ENCODE measurements around the gene NME2. TPM values are rescaled to one million over a fixed set of nuclear protein-coding genes. Genes with fewer than 3 reads are reported as not detected.
"Not testable (repeated sequence)": the region's sequence is repeated elsewhere in the genome, so short reads cannot be mapped to it uniquely, and the experiment has no call there.

Gene NME2
- total RNA-seq, 1 donor from 2014 or later, result 883 TPM

- DNase-seq, result peak; percentile 100
These were observed 12.8 kb upstream of the NME2 start, which contains the start of gene NME1 for GRCh38 chr17:51153210-51154072. Gene NME1 (plus strand): TSS chr17:51153559. CDS start chr17:51155655, 2,096 bp downstream.

DNA sequence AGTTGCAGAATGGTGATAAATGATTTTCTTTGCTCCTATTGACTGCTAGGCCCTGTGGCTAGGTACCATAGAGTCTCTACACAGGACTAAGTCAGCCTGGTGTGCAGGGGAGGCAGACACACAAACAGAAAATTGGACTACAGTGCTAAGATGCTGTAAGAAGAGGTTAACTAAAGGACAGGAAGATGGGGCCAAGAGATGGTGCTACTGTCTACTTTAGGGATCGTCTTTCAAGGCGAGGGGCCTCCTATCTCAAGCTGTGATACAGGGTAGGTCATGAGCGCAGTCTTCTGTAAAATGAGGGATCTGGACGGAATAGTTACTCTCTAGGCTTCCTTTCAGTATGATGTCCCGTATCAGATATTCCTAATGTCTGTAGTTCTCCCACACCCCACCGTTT lies 12.0 kb upstream of the NME2 start:
- peak; percentile 16 for DNase-seq

- DNase-seq, result no peak
These were observed 10.8 kb upstream of the NME2 start for GRCh38 chr17:51155416-51155815.

- no peak for DNase-seq
These were observed 6.6 kb upstream of the NME2 start for GRCh38 chr17:51159604-51160003.

GRCh38 chr17:51161541-51161940 lies 4.7 kb upstream of the NME2 start:
- no peak for DNase-seq

DNA sequence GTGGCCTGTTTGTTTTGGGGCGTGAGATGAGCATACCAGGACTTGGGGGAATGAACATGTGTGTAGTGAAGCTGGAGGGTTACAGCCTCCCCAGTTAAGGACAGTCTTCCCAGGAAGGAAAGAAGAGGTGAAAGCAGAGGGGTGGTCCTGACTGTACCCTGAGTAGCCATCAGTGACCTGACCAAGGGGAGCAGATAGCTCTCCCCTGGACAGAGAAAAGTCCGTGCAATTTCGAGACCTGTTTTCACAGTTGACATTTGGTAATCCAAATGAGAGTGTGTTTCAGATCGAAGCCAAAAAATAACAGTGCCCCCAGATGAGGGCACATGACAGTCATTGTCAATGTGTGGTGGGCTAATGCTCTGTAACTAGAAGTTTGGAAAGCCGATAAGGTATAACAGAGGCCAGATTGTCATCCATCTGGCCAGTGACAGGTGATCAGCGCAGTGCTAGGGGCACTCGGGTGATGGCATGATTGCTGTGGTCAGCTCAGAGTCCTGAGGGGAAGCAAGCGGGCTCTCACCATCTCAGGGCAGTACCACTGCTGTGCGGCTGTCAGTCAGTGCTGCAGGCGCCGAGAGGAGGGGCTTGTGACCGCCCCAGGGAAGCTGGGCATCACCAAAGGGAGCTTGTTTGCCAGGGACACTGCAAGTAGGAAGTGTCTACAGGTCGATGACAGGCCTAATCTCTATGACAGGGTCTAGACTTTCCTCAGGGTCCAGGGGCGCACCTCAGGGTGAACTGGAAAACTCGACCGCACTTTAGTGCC lies 1.1 kb upstream of the NME2 start:
- DNase-seq, result no peak

GRCh38 chr17:51165680-51166197 lies 472 bp upstream of the NME2 start:
- DNase-seq, result no peak

DNA sequence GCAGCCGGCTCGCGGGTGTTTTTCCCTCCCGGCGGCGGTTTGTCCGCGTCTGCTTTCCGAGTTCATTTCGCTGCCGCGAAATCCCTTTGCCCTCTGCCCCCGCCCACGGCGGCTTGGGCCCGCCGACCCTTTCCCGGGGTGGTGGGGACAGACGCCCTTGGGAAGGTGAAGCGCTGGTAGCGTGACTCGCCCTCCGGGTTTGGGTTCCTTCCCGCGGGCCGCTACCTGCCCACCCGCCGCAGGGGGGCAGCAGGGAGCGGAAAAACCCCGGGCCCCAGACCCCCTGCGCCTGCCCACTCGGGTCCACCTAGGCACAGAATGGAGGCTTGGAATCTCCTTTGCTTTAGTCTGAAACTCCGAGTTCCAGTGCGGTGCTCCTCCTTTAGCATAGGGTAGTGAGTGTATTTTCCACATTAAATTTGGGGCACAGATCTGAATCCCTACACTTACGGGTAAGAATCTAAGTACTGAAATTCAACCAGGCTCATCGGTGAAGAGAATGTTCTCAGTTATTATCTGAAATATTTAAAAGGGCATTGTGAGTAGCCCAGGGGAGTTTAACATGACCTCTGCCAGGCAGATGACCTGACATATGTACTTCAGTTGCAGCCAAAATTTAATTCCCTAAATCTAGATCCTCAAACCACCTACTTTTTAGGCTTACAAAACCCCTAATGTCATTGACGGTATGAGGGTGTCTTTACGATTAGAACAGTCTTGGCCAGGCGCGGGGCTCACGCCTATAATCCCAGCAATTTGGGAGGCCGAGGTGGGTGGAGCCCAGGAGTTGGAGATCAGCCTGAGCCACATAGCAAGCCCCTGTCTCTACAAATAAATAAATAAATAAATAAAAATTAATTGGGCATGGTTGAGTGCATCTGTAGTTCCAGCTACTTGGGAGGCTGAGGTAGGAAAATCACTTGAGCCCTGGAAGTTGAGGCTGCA lies 1.0 kb downstream of the NME2 start:
- DNase-seq, result peak; percentile 69

DNA sequence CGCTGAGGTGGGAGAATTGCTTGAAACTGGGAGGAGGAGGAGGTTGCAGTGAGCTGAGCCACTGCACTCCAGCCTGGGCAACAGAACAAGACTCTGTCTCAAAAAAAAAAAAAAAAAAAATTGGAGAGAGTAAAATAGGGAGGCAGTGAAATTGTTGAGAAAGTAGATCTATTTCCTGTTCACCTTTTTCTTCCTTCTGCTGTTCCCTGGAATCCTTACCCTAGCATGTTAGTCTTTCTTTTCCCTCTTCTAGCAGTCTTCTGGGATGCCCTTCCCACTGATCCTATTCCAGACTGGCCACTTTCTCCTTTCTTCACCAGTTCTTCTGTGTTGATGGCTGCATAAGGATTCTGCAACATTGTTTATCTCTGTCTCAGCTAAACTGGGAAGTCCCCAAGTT lies 3.1 kb downstream of the NME2 start:
- no peak for DNase-seq

DNA sequence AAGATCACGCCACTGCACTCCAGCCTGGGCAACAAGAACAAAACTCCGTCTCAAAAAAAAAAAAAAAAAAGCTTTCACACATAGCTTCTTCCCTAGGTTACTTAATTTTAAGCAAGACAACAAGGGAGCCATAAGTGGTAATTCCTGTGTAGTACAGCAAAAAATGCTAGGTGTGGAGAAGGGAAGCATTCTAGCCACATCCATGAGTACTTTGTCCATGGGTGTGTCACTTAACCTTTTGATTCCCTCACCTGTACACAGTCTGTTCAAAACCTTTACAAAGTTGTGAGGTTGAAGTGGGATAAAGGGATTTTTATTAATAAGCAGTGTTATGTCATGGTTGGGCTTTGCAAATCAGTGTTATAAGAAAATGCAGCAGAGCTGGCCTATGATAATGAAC lies 4.5 kb downstream of the NME2 start:
- DNase-seq, result no peak

DNA sequence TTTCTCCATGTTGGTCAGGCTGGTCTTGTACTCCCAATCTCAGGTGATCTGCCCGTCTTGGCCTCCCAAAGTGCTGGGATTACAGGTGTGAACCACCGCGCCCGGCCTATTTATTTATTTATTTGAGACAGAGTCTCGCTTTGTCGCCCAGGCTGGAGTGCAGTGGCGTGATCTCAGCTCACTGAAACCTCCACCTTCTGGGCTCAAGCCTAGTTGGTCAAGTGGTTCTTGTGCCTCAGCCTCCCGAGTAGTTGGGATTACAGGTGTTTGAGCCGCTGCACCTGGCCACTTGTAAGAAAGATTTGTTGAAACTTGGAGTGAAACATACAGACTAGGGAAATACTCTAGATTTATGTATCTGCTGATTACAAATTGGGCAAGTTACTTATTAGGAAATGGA lies 5.8 kb downstream of the NME2 start:
- not testable (repeated sequence) for DNase-seq

DNA sequence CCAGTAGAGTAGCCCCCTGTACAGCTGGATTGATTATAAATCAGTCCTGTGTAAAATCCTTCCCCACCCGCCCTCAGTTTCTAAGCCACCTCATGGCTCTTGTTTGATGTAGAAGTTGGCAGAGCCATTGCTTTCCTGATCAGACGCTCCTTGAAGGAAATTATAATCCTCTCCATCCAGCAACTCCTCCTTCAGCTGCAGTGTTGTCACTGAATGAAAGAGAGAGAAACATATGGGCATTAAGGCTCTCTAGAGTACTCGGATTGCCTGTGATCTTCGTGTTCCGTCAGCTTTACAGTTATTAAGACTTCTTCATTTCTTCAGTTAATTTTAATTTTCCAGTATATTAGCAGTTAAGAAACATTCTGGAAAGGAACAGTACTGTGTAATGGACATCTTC lies 14.3 kb downstream of the NME2 start:
- DNase-seq, result no peak

GRCh38 chr17:51184124-51184523 lies 17.9 kb downstream of the NME2 start:
- DNase-seq, result no peak

DNA sequence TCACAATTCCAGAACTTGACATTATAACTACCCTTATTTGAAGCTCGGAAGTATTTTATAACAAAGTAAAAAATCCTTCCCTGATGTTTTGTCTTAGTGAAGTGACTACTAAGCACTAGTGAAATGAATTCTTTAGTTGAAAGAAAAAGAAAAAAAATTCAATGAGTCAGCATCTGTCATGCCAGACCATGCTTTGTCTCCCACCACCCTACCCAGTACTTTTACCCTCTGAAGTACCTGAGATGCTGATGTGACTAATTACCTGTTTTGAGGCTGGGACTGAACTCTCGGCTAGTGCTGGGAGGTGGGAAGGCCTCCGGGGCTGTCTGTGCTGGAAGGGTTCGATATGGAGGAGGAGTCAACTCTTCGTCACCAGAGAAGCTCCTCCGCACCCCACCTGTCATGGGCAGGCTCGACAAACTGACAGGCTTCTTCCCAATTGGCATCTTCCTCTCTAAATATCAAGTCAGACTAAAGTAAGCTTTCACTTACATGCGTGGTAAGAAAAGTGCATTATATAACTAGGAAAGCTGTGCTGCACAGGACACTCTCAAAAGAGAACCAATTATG lies 19.6 kb downstream of the NME2 start:
- no peak for DNase-seq

DNA sequence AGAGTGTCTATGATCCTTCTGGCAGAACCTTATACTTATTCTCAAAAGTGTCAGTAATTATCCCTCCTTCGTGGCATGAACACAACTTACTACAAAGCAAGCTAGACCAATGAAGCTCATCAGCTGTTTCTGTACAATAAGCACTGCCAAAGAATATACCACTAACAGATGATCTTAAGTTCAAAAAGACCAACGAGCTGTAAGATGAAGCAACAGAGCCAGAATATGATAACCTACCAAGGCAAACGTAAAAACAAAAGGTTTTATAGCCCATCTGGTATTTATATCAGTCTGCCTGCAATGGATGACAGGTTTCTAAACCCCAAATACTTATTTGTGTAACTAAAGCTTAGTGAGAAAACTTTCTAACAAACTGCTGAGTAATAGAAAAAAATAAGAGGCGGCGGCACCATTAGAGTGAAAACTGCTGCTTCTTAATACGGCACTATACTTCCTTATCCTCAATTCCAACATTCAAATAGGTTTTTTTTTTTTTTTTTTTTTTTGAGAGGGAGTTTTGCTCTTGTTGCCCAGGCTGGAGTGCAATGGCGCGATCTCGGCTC lies 22.1 kb downstream of the NME2 start:
- no peak for DNase-seq

- DNase-seq, result no peak
These were observed 23.0 kb downstream of the NME2 start for GRCh38 chr17:51189162-51189561.

GRCh38 chr17:51189628-51190027 lies 23.4 kb downstream of the NME2 start:
- no peak for DNase-seq

DNA sequence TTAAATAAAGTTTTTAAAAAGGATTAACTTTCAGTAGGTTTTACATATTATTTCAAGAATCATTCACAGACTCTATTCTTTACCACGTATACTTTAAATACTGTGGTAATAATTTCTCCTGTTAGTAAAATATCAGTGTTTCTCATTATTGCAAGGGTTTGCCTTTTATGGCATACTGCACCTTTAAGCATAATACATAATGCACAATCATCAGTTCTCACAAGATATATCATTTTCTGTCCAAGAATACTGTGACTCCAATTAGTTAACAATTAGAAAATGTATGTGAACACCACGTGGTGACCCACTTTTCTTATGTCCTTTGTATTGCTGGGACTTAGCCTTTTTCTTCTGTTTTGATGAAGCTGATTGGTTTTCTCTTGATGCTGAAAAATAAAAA lies 25.7 kb downstream of the NME2 start:
- DNase-seq, result no peak

GRCh38 chr17:51197754-51198153 lies 31.5 kb downstream of the NME2 start:
- no peak for DNase-seq

- DNase-seq, result no peak
These were observed 34.1 kb downstream of the NME2 start for GRCh38 chr17:51200295-51200694.

- no peak for DNase-seq
These were observed 34.6 kb downstream of the NME2 start for GRCh38 chr17:51200846-51201245.

- DNase-seq, result no peak
These were observed 37.6 kb downstream of the NME2 start for GRCh38 chr17:51203838-51204237.

Data from dermis blood vessel endothelial cell (primary cell).